GM21723 (cell line): ENCODE results near the gene PGA5.
"Not testable (repeated sequence)": the region's sequence is repeated elsewhere in the genome, so short reads cannot be mapped to it uniquely, and the experiment has no call there.

Source experiments
- ATAC-seq: cut with Tn5 transposase; IDR thresholded peaks from one replicate; pipeline ENCODE4 v1.9.1; 2021; ENCODE audit warnings: mild to moderate bottlenecking, moderate library complexity; ENCODE audit not compliant: unreplicated experiment

The PGA5 gene

GRCh38 chr11:61226457-61227137 lies 14.4 kb upstream of the PGA5 start:
- ATAC-seq: not testable (repeated sequence)

DNA sequence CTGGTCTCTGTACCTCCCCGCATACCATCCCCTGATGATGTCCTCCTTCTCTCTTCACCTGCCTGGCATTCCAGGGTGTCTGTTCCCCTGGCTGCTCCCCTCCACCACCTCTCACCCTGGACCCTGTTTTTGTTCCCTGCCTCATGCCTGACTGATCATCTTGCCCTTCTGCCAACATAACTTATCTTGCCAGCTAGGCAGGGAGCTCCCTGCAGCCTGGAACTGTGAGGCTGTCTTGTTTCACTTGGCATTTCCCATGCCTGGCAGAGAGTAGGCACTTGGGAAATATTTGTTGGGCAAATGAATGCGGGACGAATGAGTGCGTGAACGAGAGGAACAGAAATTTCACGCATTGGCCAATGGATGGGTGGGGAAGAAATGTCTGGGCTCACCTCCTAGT lies 11.5 kb upstream of the PGA5 start:
- ATAC-seq: not testable (repeated sequence)

GRCh38 chr11:61231033-61231432 lies 9.9 kb upstream of the PGA5 start:
- ATAC-seq: not testable (repeated sequence)

DNA sequence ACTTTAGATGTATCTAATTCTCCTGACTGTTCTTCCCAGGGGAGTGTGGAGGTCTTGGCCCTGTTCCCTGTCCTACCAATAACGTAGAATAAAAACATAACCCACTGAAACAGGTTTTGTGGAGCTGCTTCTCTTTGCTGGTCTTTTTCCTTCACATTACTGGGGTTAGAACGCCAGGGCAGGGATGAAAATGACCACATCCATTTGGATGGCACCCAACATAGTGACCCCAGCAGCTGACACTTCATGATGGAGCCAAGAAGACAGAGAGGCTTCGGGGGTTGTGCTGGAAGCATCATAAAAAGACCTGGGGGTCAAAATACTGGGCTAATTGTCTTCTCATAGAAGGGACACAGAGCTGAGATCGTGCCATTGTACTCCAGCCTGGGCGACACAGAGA lies 9.4 kb upstream of the PGA5 start:
- not testable (repeated sequence) for ATAC-seq

GRCh38 chr11:61232548-61233145 lies 8.3 kb upstream of the PGA5 start:
- ATAC-seq: not testable (repeated sequence)

- not testable (repeated sequence) for ATAC-seq
These were observed 3.8 kb upstream of the PGA5 start for GRCh38 chr11:61237130-61237529.

DNA sequence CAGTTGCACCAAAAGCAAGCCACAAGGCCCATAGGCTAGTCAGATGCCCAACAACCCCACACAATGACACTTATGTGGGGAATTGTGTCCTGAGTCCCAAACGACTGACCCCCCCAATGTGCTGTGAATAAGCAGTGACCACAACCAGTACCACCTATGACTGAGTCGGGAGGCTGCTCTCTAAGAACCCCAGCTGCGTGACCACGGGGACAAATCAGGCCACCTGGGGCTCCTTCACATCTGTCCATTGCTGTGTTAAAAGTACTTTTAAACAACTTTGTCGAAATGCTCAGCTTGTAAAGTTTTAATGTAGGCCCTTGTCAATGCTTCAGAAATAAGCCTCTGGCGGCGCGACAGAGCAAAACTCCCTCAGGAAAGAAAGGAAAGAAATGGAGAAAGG lies 687 bp upstream of the PGA5 start:
- ATAC-seq: not testable (repeated sequence)

DNA sequence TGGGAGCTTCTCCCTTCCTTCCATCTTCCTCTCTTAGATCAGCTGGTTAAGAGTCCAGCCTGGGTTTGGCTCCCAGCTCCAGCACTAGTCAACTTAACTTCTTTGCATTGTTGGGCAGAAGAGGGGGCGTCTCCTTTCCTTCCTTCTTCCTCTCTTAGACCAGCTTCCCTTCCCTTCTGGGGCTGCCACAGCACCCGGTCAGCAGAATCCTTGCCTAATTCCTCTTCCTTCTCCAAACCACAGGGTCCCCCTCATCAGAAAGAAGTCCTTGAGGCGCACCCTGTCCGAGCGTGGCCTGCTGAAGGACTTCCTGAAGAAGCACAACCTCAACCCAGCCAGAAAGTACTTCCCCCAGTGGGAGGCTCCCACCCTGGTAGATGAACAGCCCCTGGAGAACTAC lies 551 bp downstream of the PGA5 start:
- not testable (repeated sequence) for ATAC-seq

DNA sequence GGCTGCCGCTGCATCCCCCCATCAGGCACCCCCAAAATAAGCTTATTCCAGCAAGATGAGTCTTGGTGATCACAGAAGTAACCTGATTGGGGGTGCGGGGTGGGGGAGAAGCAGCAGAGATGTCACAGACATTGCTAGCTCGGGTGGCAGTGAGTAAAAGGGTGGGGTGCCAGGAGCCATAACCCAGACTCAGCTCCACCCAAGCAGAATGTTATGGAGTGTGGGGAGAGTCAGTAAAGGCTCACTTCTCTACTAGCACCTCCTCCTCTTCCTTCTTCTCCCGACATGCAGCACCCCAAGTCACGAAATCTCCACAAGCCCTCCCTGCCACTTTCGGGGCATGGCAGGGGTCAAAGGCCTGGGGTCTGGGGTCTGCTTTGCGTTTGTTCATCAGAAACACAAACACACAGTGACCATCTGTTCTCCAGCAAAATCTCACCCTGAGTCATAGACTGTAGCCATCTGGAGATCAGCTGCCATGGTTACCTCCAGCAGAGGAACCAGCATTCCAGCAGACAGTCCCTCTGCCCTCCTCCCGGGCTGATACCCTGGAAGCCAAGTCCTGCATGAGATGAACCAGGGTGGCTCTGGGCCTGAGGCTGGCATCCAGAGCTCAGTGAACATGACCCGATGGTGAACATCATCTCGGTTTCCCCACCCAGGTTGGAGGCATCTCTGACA lies 4.4 kb downstream of the PGA5 start:
- not testable (repeated sequence) for ATAC-seq

DNA sequence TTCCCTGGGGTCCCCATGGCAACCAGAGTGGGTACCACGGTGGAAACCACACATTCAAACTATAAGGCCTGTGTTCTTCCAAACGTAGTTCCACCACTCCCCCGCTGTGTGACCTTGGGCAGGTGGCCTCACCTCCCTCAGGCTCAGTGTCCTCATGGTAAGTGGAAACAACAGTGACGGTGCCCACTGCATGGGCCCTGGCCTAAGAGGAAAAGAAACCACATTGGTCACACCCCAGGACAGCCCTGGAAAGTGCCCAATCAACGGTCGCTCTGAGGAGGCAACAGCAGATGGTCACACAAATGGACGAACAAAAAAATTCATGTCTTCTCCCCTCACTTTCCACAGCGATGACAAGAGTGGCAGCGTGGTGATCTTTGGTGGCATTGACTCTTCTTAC lies 7.1 kb downstream of the PGA5 start:
- ATAC-seq: not testable (repeated sequence)

- not testable (repeated sequence) for ATAC-seq
These were observed 8.2 kb downstream of the PGA5 start for GRCh38 chr11:61249201-61249600.

- not testable (repeated sequence) for ATAC-seq
These were observed 10.1 kb downstream of the PGA5 start for GRCh38 chr11:61250796-61251765.

DNA sequence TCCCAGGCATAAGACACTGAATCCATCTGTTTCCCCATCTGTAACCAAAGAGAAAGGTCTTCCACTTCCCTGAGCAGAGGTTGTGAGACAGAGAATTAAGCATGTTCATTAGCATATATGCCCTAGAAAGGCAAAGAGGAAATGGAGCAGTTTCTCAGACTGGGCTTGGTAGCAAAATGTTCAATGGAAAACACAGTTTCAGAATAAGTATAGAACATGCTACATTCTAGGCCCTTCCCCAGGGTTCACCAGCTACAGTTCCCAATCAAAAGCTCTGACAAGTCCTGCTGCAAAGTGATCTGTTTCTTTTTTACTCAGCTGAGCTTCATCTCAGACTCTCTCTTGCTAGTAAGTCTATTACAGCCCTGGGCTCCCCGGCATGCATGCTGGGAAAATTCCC lies 11.4 kb downstream of the PGA5 start:
- not testable (repeated sequence) for ATAC-seq

- no peak for ATAC-seq
These were observed 13.5 kb downstream of the PGA5 start for GRCh38 chr11:61254403-61255025.

- ATAC-seq: no peak
These were observed 15.9 kb downstream of the PGA5 start for GRCh38 chr11:61256710-61257482.

- no peak for ATAC-seq
These were observed 17.6 kb downstream of the PGA5 start for GRCh38 chr11:61258546-61258945.

GRCh38 chr11:61259363-61259762 lies 18.4 kb downstream of the PGA5 start:
- ATAC-seq: no peak

DNA sequence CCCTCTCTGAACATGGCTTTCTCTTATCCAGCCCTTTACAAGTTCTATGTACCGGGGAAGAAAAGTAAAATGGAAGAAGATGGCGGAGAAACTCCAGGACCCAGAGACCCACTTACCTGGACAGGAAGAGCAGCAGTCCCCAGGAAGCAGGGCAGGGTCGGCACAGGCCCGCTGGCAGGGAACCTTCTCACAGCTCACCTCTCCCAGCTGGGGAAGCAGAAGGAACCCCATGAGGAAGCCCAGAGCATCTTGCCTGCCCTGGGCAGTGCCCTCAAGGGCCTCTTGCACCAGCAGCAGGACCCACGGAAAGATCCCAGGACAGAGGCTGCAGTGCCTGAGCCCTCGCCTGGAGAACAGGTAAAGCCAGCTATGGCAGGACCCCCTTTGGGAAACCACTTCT lies 23.4 kb downstream of the PGA5 start:
- ATAC-seq: no peak

GRCh38 chr11:61264795-61265194 lies 23.8 kb downstream of the PGA5 start:
- no peak for ATAC-seq

DNA sequence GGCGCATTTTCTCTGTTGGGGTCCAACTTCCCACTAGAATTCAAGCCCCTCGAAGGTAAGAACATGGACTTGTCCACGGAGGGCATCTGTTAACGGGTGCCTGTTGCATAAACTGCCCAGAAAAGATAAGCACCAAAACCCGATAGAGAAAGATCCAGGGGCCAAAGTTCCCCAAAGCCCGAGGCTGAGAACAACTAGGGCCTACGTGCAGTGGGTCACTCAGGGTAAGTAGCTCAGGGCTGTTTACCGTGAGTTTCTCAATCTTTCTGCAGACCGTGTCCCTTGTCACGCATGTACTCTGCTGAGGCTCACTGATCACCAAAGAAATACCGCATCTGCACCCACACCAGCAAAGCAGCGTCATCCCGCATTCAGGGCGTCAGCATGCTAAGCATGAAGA lies 24.4 kb downstream of the PGA5 start:
- ATAC-seq: no peak
